Measurements from ENCODE around the gene CPT1C.

Gene CPT1C

GRCh38 chr19:49687150-49687549, 3.8 kb upstream of the CPT1C start:
- TF ChIP-seq POLR2A (IDR thresholded peaks at IDR 0.05; ENCODE audit: low read depth, low read length), result no peak
- no peak for TF ChIP-seq SPI1 (IDR thresholded peaks at IDR 0.05; ENCODE audit: low read depth, low read length)
- TF ChIP-seq POLR2AphosphoS5 (IDR thresholded peaks at IDR 0.05; ENCODE audit: low read depth, low read length), result no peak
- TF ChIP-seq POU2F2 (IDR thresholded peaks at IDR 0.05; ENCODE audit: low read depth, low read length), result no peak
- TF ChIP-seq TAF1 (IDR thresholded peaks at IDR 0.05; ENCODE audit: low read depth, low read length), result no peak
- no peak for TF ChIP-seq PAX5 (IDR thresholded peaks at IDR 0.05; ENCODE audit: insufficient read depth, low read length, severe bottlenecking)

GRCh38 chr19:49687566-49688316, 3.2 kb upstream of the CPT1C start:
- TF ChIP-seq PAX5 (IDR thresholded peaks at IDR 0.05; ENCODE audit: insufficient read depth, low read length, severe bottlenecking) (no peak), TAF1 (IDR thresholded peaks at IDR 0.05; ENCODE audit: low read depth, low read length) (no peak), POLR2AphosphoS5 (IDR thresholded peaks at IDR 0.05; ENCODE audit: low read depth, low read length) (no peak), POLR2A (IDR thresholded peaks at IDR 0.05; ENCODE audit: low read depth, low read length) (peak; percentile 17; the same call in 1 of the 2 replicates), POU2F2 (IDR thresholded peaks at IDR 0.05; ENCODE audit: low read depth, low read length) (no peak), SPI1 (IDR thresholded peaks at IDR 0.05; ENCODE audit: low read depth, low read length) (peak; percentile 22; the same call in 1 of the 2 replicates)
- no peak for DNase-seq (ENCODE audit: insufficient read length, low spot score)
- FAIRE-seq, result no peak

More at GRCh38 chr19:49687150-49687549, 3.8 kb upstream of the CPT1C start:
- no peak for DNase-seq (ENCODE audit: insufficient read length, low spot score)
- no peak for FAIRE-seq

- no peak for DNase-seq (ENCODE audit: insufficient read length, low spot score)
- TF ChIP-seq PAX5 (IDR thresholded peaks at IDR 0.05; ENCODE audit: insufficient read depth, low read length, severe bottlenecking) (no peak), POLR2A (IDR thresholded peaks at IDR 0.05; ENCODE audit: low read depth, low read length) (peak; percentile 51; the same call in 1 of the 2 replicates), TAF1 (IDR thresholded peaks at IDR 0.05; ENCODE audit: low read depth, low read length) (no peak), POLR2AphosphoS5 (IDR thresholded peaks at IDR 0.05; ENCODE audit: low read depth, low read length) (0 out of 2 replicates have a peak, but pooled peaks have one; percentile 16), SPI1 (IDR thresholded peaks at IDR 0.05; ENCODE audit: low read depth, low read length) (no peak), POU2F2 (IDR thresholded peaks at IDR 0.05; ENCODE audit: low read depth, low read length) (no peak)
- FAIRE-seq, result no peak
These were observed 2.3 kb upstream of the CPT1C start for GRCh38 chr19:49688531-49689132.

GRCh38 chr19:49689133-49690078, 1.5 kb upstream of the CPT1C start, which contains the start of gene ADM5:
Gene ADM5 (plus strand): TSS chr19:49689594. CDS start chr19:49689838, 244 bp downstream.
- no peak for FAIRE-seq
- DNase-seq (ENCODE audit: insufficient read length, low spot score), result no peak
- no peak; the same call in 1 of the 2 replicates for TF ChIP-seq POU2F2 (IDR thresholded peaks at IDR 0.05; ENCODE audit: low read depth, low read length)
- TF ChIP-seq POLR2A (IDR thresholded peaks at IDR 0.05; ENCODE audit: low read depth, low read length), result 0 out of 2 replicates have a peak, but pooled peaks have one; percentile 27
- no peak for TF ChIP-seq TAF1 (IDR thresholded peaks at IDR 0.05; ENCODE audit: low read depth, low read length)
- TF ChIP-seq PAX5 (IDR thresholded peaks at IDR 0.05; ENCODE audit: insufficient read depth, low read length, severe bottlenecking), result no peak
- TF ChIP-seq POLR2AphosphoS5 (IDR thresholded peaks at IDR 0.05; ENCODE audit: low read depth, low read length), result peak; percentile 47; the same call in 1 of the 2 replicates
- no peak for TF ChIP-seq SPI1 (IDR thresholded peaks at IDR 0.05; ENCODE audit: low read depth, low read length)

GRCh38 chr19:49690079-49690655, 749 bp upstream of the CPT1C start:
- DNase-seq (ENCODE audit: insufficient read length, low spot score) (no peak), FAIRE-seq (no peak)
- TF ChIP-seq POLR2AphosphoS5 (IDR thresholded peaks at IDR 0.05; ENCODE audit: low read depth, low read length) (no peak), PAX5 (IDR thresholded peaks at IDR 0.05; ENCODE audit: insufficient read depth, low read length, severe bottlenecking) (no peak), TAF1 (IDR thresholded peaks at IDR 0.05; ENCODE audit: low read depth, low read length) (no peak), POLR2A (IDR thresholded peaks at IDR 0.05; ENCODE audit: low read depth, low read length) (no peak), POU2F2 (IDR thresholded peaks at IDR 0.05; ENCODE audit: low read depth, low read length) (no peak), SPI1 (IDR thresholded peaks at IDR 0.05; ENCODE audit: low read depth, low read length) (no peak)

GRCh38 chr19:49691243-49692146, 579 bp downstream of the CPT1C start:
- no peak for FAIRE-seq
- TF ChIP-seq SPI1 (IDR thresholded peaks at IDR 0.05; ENCODE audit: low read depth, low read length), result no peak
- no peak for TF ChIP-seq PAX5 (IDR thresholded peaks at IDR 0.05; ENCODE audit: insufficient read depth, low read length, severe bottlenecking)
- TF ChIP-seq POLR2A (IDR thresholded peaks at IDR 0.05; ENCODE audit: low read depth, low read length), result no peak
- TF ChIP-seq POU2F2 (IDR thresholded peaks at IDR 0.05; ENCODE audit: low read depth, low read length), result no peak
- TF ChIP-seq TAF1 (IDR thresholded peaks at IDR 0.05; ENCODE audit: low read depth, low read length), result no peak
- no peak for TF ChIP-seq POLR2AphosphoS5 (IDR thresholded peaks at IDR 0.05; ENCODE audit: low read depth, low read length)
- no peak for DNase-seq (ENCODE audit: insufficient read length, low spot score)

GRCh38 chr19:49692147-49692506, 1.2 kb downstream of the CPT1C start:
- DNase-seq (ENCODE audit: insufficient read length, low spot score), result no peak
- no peak for FAIRE-seq
- TF ChIP-seq SPI1 (IDR thresholded peaks at IDR 0.05; ENCODE audit: low read depth, low read length) (no peak), PAX5 (IDR thresholded peaks at IDR 0.05; ENCODE audit: insufficient read depth, low read length, severe bottlenecking) (no peak), POU2F2 (IDR thresholded peaks at IDR 0.05; ENCODE audit: low read depth, low read length) (no peak), POLR2AphosphoS5 (IDR thresholded peaks at IDR 0.05; ENCODE audit: low read depth, low read length) (no peak), TAF1 (IDR thresholded peaks at IDR 0.05; ENCODE audit: low read depth, low read length) (no peak), POLR2A (IDR thresholded peaks at IDR 0.05; ENCODE audit: low read depth, low read length) (no peak)
